PC-3 (cell line): ENCODE measurements around the gene ASCL2. TPM values are rescaled to one million over a fixed set of nuclear protein-coding genes. Genes with fewer than 3 reads are reported as not detected.
"Not testable (repeated sequence)": the region's sequence is repeated elsewhere in the genome, so short reads cannot be mapped to it uniquely, and the experiment has no call there.

Experiments used
- ATAC-seq: fragments of 200-7000 bp; cut with Tn5 transposase; 2 replicates; pipeline ENCODE4 v1.9.1; 2020; ENCODE audit warnings: mild to moderate bottlenecking, moderate library complexity
- BruUV-seq: library from RNA; stranded (reverse); fragments of 400-500 nt; replicated peaks from 2 replicates; lab custom pipeline; 2021; lab: Mats Ljungman, UMichigan
- CTCF ChIA-PET: fragments of 300-600 bp; sonication (Branson Sonifier 250); formaldehyde crosslinking; loops from one replicate; lab custom pipeline; 2022; ENCODE audit warnings: antibody characterized with exemption; lab: Charles Lee
- POLR2A ChIA-PET: fragments of 300-600 bp; sonication (Branson Sonifier 250); formaldehyde crosslinking; loops from one replicate; lab custom pipeline; 2022; ENCODE audit warnings: antibody characterized with exemption; ENCODE audit not compliant: unreplicated experiment; lab: Charles Lee
- DNase-seq: peaks from one replicate; pipeline ENCODE4 v3.0.0-alpha.2; 2015
- H2AFZ ChIP-seq: fragments of 300-600 bp; sonication (generic); 2 replicates; pipeline ENCODE4 v1.6.0; 2016; ENCODE audit warnings: antibody characterized with exemption, low read length
- H3F3A ChIP-seq: fragments of 300-600 bp; sonication (generic); one replicate; pipeline ENCODE4 v1.6.0; 2017; ENCODE audit warnings: antibody characterized with exemption, low read length, control low read depth, mild to moderate bottlenecking; ENCODE audit not compliant: unreplicated experiment
- H3K27ac ChIP-seq: fragments of 300-600 bp; sonication (generic); 2 replicates; pipeline ENCODE4 v1.5.1; 2016; ENCODE audit warnings: mild to moderate bottlenecking, low read length
- H3K27me3 ChIP-seq: fragments of 300-600 bp; sonication (generic); 2 replicates; pipeline ENCODE4 v1.6.1; 2016; ENCODE audit warnings: low read length, mixed read lengths
- H3K36me3 ChIP-seq: fragments of 300-600 bp; sonication (generic); 2 replicates; pipeline ENCODE4 v1.6.1; 2016; ENCODE audit warnings: low read depth, mixed run types, low read length, mixed read lengths
- H3K4me1 ChIP-seq: fragments of 300-600 bp; sonication (generic); 2 replicates; pipeline ENCODE4 v1.5.1; 2016; ENCODE audit warnings: low read length; ENCODE audit not compliant: insufficient read depth
- H3K4me2 ChIP-seq: fragments of 300-600 bp; sonication (generic); 2 replicates; pipeline ENCODE4 v1.6.0; 2016; ENCODE audit warnings: low read length
- H3K4me3 ChIP-seq: fragments of 300-600 bp; sonication (generic); 2 replicates; pipeline ENCODE4 v1.5.1; 2016; ENCODE audit warnings: mild to moderate bottlenecking, low read length, mixed read lengths
- H3K79me2 ChIP-seq: fragments of 300-600 bp; sonication (generic); 2 replicates; pipeline ENCODE4 v1.6.1; 2017; ENCODE audit warnings: low read length, mixed read lengths
- H3K9ac ChIP-seq: fragments of 300-600 bp; sonication (generic); 2 replicates; pipeline ENCODE4 v1.6.0; 2016; ENCODE audit warnings: mild to moderate bottlenecking, low read length
- H3K9me2 ChIP-seq: fragments of 300-600 bp; sonication (generic); replicated peaks from 2 replicates; pipeline ENCODE4 v1.6.1; 2016; ENCODE audit warnings: mixed run types, low read length, mixed read lengths
- H3K9me3 ChIP-seq: fragments of 300-600 bp; sonication (generic); 2 replicates; pipeline ENCODE4 v1.6.1; 2016; ENCODE audit warnings: low read length, mixed read lengths
- H4K20me1 ChIP-seq: fragments of 300-600 bp; sonication (generic); 2 replicates; pipeline ENCODE4 v1.6.1; 2016; ENCODE audit warnings: low read length, mixed read lengths
- EZH2 ChIP-seq: fragments of 300-600 bp; sonication (generic); IDR thresholded peaks from one replicate; pipeline ENCODE4 v1.6.1; 2017; ENCODE audit warnings: antibody characterized with exemption, mild to moderate bottlenecking, low read length; ENCODE audit not compliant: unreplicated experiment
- EZH2phosphoT487 ChIP-seq: fragments of 300-600 bp; sonication (generic); IDR thresholded peaks from 2 replicates; pipeline ENCODE4 v1.6.1; 2018; ENCODE audit warnings: mild to moderate bottlenecking, antibody characterized with exemption, low read length, borderline replicate concordance
- intact Hi-C: fragments of 100-400 bp; cut with micrococcal nuclease; formaldehyde crosslinking; loops from 2 replicates; pipeline ENCODE4 v1.9.0; 2023
- total RNA-seq: library from RNA; depleted of rRNA; stranded (reverse); fragments of >200 nt; gene quantifications from 2 replicates; pipeline ENCODE4 v1.2.3, GENCODE V29; 2014
- TF ChIP-seq, protein P1 (sequence below): fragments of 300-600 bp; sonication (generic); conservative IDR thresholded peaks from 2 replicates; pipeline ENCODE4 v1.5.1; 2017; ENCODE audit warnings: antibody characterized with exemption, low read depth, mild to moderate bottlenecking, low read length

The ASCL2 gene
- total RNA-seq, 1 experiment from 2014 or later = 1.1 TPM

- Histone ChIP-seq H3K36me3 (no peaks in the 10 kb centered on the region), H3K4me3 (no peak overlapping the region), H3K9me2 (no peaks in the 10 kb centered on the region), H3K79me2 (no peaks in the 10 kb centered on the region), H3K9ac (no peak overlapping the region), H3F3A (no peaks in the 10 kb centered on the region), H3K4me1 (no peaks in the 10 kb centered on the region; the same call in 1 of the 2 replicates), H3K4me2 (no peak overlapping the region), H3K9me3 (no peaks in the 10 kb centered on the region), H2AFZ (no peak overlapping the region), H3K27ac (no peak overlapping the region), H4K20me1 (no peaks in the 10 kb centered on the region), H3K27me3 (peaks cover 37% of the 10 kb centered on the region)
- POLR2A ChIA-PET = interaction anchor here (0.6 kb wide), 1 partner anchor 515 kb away, joined by 7 read pairs; no protein-coding TSS in a partner anchor
- DNase-seq = no peak
- TF ChIP-seq EZH2phosphoT487 (no peak), EZH2 (no peak)
- TF ChIP-seq, protein P1, sequence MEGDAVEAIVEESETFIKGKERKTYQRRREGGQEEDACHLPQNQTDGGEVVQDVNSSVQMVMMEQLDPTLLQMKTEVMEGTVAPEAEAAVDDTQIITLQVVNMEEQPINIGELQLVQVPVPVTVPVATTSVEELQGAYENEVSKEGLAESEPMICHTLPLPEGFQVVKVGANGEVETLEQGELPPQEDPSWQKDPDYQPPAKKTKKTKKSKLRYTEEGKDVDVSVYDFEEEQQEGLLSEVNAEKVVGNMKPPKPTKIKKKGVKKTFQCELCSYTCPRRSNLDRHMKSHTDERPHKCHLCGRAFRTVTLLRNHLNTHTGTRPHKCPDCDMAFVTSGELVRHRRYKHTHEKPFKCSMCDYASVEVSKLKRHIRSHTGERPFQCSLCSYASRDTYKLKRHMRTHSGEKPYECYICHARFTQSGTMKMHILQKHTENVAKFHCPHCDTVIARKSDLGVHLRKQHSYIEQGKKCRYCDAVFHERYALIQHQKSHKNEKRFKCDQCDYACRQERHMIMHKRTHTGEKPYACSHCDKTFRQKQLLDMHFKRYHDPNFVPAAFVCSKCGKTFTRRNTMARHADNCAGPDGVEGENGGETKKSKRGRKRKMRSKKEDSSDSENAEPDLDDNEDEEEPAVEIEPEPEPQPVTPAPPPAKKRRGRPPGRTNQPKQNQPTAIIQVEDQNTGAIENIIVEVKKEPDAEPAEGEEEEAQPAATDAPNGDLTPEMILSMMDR = no peak
- no peak for ATAC-seq
- intact Hi-C loops = no loop called here
- no TSS peak for BruUV-seq
- CTCF ChIA-PET = no interaction called here
These were observed 16.7 kb upstream of the ASCL2 start for GRCh38 chr11:2287091-2287490.

GRCh38 chr11:2286350-2286749, 16.0 kb upstream of the ASCL2 start:
- H3K4me1 ChIP-seq, DNase-seq, BruUV-seq, H3F3A ChIP-seq, POLR2A ChIA-PET, CTCF ChIA-PET, ATAC-seq, intact Hi-C loops, H3K4me2 ChIP-seq, H3K9me3 ChIP-seq, H3K36me3 ChIP-seq, H3K4me3 ChIP-seq, H4K20me1 ChIP-seq, H3K79me2 ChIP-seq, H3K27ac ChIP-seq, H3K9me2 ChIP-seq, H2AFZ ChIP-seq, H3K9ac ChIP-seq: not testable (repeated sequence)
- peaks cover 45% of the 10 kb centered on the region for H3K27me3 ChIP-seq

DNA sequence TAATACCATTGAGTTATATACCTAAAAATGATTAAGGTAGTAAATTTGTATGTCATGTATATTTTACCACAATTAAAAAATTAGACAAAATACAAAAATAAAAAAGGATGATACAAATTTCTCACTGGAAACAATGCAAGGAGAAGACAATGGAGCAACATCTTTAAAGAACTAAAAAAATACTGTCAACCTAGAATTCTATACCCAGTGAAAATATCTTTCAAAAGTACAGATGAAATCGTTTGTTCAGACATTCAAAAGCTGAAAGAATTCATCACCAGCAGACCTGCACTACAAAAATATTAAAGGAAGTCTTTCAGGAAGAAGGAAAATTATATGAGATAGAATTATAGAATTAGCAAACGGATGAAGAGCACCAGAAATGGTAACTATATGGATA, 9.8 kb upstream of the ASCL2 start:
- ChIA-PET POLR2A (no interaction called here), CTCF (no interaction called here)
- Histone ChIP-seq H4K20me1 (no peaks in the 10 kb centered on the region), H3K27ac (no peak overlapping the region), H3K27me3 (peaks cover 38% of the 10 kb centered on the region), H3K4me2 (no peak overlapping the region), H3K9me3 (0 out of 2 replicates have a peak, but pooled peaks cover 3% of the 10 kb centered on the region), H3K4me1 (no peaks in the 10 kb centered on the region), H2AFZ (no peak overlapping the region), H3F3A (no peaks in the 10 kb centered on the region), H3K9ac (no peak overlapping the region), H3K9me2 (no peaks in the 10 kb centered on the region), H3K79me2 (no peaks in the 10 kb centered on the region), H3K4me3 (no peak overlapping the region), H3K36me3 (no peaks in the 10 kb centered on the region)
- TF ChIP-seq, protein P1 = no peak
- TF ChIP-seq EZH2 = no peak
- no peak for ATAC-seq
- no peak for DNase-seq
- BruUV-seq = no TSS peak
- intact Hi-C loops = no loop called here
